ENCODE data around the gene RAB33B. TPM values are rescaled to one million over a fixed set of nuclear protein-coding genes. Genes with fewer than 3 reads are reported as not detected.

Gene RAB33B
- total and polyA plus RNA-seq, 2 donors (not counting 1 experiment from before 2014, with no cell fraction given) = 11.4 to 11.7 TPM

DNA sequence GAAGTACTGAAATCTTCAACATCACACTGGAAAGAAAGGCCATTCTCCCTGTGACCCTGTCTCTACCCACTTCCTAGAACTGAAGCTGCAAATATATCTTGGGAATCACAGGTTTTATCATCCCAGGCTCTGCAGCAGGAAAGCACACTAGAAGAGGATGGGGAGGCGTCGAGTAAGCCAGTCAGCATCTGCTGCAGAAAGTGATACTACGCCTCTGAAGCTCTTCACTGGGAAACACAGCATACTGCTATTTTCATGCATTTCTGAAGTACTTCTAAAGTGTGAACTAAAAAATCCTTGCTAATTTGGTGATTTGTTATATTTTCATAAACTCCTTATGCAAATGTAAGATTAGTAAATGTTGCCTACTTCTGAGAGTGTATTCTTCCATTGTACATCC lies 29.1 kb downstream of the RAB33B start:
- Histone ChIP-seq H3K9ac (ENCODE audit: insufficient read depth, low read length) (no peak overlapping the region), H3K27me3 (ENCODE audit: control insufficient read depth, insufficient read depth, low read length) (no peaks in the 10 kb centered on the region), H3K36me3 (ENCODE audit: control insufficient read depth, insufficient read depth, low read length) (no peaks in the 10 kb centered on the region), H3K4me3 (replicated peaks in 1 of 4; ENCODE audit: control extremely low read depth in 1 of 4, insufficient read depth in 1 of 4, low read depth in 3 of 4, low read length in 4 of 4) (no peak overlapping the region), H3K9me3 (ENCODE audit: control insufficient read depth, insufficient read depth, low read depth, low read length) (no peaks in the 10 kb centered on the region), H3K4me2 (ENCODE audit: extremely low read depth, insufficient read depth, low read length) (no peak overlapping the region), H4K20me1 (ENCODE audit: control insufficient read depth, extremely low read depth, insufficient read depth, low read length) (no peaks in the 10 kb centered on the region), H3K4me1 (ENCODE audit: control insufficient read depth, extremely low read depth, insufficient read depth, low read length) (no peaks in the 10 kb centered on the region), H3K79me2 (ENCODE audit: control insufficient read depth, insufficient read depth, low read length) (no peaks in the 10 kb centered on the region), H2AFZ (ENCODE audit: low read length) (no peak overlapping the region), H3K27ac (ENCODE audit: insufficient read depth, low read length) (no peak overlapping the region)
- DNase-seq (ENCODE audit: low read depth in 2 of 2) = no peak
- no peak for TF ChIP-seq EZH2 (IDR thresholded peaks at IDR 0.05; ENCODE audit: low read length, missing control alignments)
- no peak for TF ChIP-seq CTCF (conservative IDR thresholded peaks at IDR 0.05 in 1 of 2, IDR thresholded peaks at IDR 0.05 in 1 of 2; ENCODE audit: low read depth in 1 of 2, low read length in 2 of 2)

DNA sequence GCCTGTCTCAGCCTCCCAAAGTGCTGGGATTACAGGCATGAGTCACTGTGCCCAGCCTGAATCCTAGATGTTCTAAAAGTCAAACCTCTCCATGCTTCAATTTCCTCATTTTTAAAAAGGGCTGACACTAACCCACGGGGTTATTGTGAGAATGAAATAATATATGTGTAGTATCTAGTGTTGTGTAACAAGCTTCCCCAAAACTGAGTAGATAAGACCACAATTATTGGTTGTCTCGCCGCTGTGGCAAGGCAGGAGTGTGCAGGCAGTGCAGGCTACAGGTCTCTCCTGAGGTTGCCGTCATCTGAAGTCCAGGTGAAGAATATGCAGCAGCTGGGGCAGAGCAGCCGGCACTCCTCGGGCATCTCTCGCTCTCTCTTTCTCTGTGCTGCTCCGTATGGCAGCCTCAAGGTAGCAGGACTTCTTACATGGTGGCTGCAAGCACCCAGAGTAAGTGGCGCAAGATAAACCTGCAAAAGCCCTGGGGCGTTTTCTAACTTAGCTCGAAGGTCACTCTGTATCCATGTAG lies 30.9 kb downstream of the RAB33B start:
- no peaks in the 10 kb centered on the region for H3K27me3 ChIP-seq (ENCODE audit: control insufficient read depth, insufficient read depth, low read length)
- no peaks in the 10 kb centered on the region for H3K9me3 ChIP-seq (ENCODE audit: control insufficient read depth, insufficient read depth, low read depth, low read length)
- H4K20me1 ChIP-seq (ENCODE audit: control insufficient read depth, extremely low read depth, insufficient read depth, low read length) = no peaks in the 10 kb centered on the region
- H3K79me2 ChIP-seq (ENCODE audit: control insufficient read depth, insufficient read depth, low read length) = no peaks in the 10 kb centered on the region
- H3K9ac ChIP-seq (ENCODE audit: insufficient read depth, low read length) = no peak overlapping the region
- no peaks in the 10 kb centered on the region for H3K36me3 ChIP-seq (ENCODE audit: control insufficient read depth, insufficient read depth, low read length)
- no peak for DNase-seq (ENCODE audit: low read depth in 2 of 2)
- TF ChIP-seq CTCF (conservative IDR thresholded peaks at IDR 0.05 in 1 of 2, IDR thresholded peaks at IDR 0.05 in 1 of 2; ENCODE audit: low read depth in 1 of 2, low read length in 2 of 2) (no peak), EZH2 (IDR thresholded peaks at IDR 0.05; ENCODE audit: low read length, missing control alignments) (no peak)
- no peak overlapping the region for H3K4me3 ChIP-seq (replicated peaks in 1 of 4; ENCODE audit: control extremely low read depth in 1 of 4, insufficient read depth in 1 of 4, low read depth in 3 of 4, low read length in 4 of 4)
- no peak overlapping the region for H2AFZ ChIP-seq (ENCODE audit: low read length)
- H3K4me1 ChIP-seq (ENCODE audit: control insufficient read depth, extremely low read depth, insufficient read depth, low read length) = no peaks in the 10 kb centered on the region
- no peak overlapping the region for H3K27ac ChIP-seq (ENCODE audit: insufficient read depth, low read length)
- no peak overlapping the region for H3K4me2 ChIP-seq (ENCODE audit: extremely low read depth, insufficient read depth, low read length)

DNA sequence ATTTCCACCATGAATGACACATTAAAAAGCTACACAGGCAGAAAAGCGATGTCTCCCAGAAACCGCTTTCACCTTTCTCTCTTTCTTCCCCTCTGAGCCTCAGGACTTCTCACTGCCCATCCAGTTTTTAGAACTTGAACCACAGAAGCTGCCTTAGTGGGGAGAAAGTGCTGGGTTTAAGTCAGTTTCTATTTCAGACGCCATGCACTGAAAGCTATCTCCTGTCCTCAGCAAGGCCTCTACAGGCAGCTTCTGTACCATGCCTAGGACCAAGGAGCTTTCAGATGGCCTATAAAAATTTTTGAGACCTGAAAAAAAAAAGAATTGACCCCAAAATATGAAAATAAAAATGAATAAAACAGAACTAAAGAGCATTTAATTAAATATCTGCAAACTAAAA lies 34.5 kb downstream of the RAB33B start:
- no peaks in the 10 kb centered on the region for H3K27me3 ChIP-seq (ENCODE audit: control insufficient read depth, insufficient read depth, low read length)
- no peak overlapping the region for H3K27ac ChIP-seq (ENCODE audit: insufficient read depth, low read length)
- no peaks in the 10 kb centered on the region for H3K79me2 ChIP-seq (ENCODE audit: control insufficient read depth, insufficient read depth, low read length)
- no peaks in the 10 kb centered on the region for H3K36me3 ChIP-seq (ENCODE audit: control insufficient read depth, insufficient read depth, low read length)
- H3K9ac ChIP-seq (ENCODE audit: insufficient read depth, low read length) = no peak overlapping the region
- H4K20me1 ChIP-seq (ENCODE audit: control insufficient read depth, extremely low read depth, insufficient read depth, low read length) = no peaks in the 10 kb centered on the region
- no peak overlapping the region for H2AFZ ChIP-seq (ENCODE audit: low read length)
- DNase-seq (ENCODE audit: low read depth in 2 of 2) = no peak
- H3K4me2 ChIP-seq (ENCODE audit: extremely low read depth, insufficient read depth, low read length) = no peak overlapping the region
- H3K4me1 ChIP-seq (ENCODE audit: control insufficient read depth, extremely low read depth, insufficient read depth, low read length) = no peaks in the 10 kb centered on the region
- no peak overlapping the region for H3K4me3 ChIP-seq (replicated peaks in 1 of 4; ENCODE audit: control extremely low read depth in 1 of 4, insufficient read depth in 1 of 4, low read depth in 3 of 4, low read length in 4 of 4)
- TF ChIP-seq EZH2 (IDR thresholded peaks at IDR 0.05; ENCODE audit: low read length, missing control alignments) (no peak), CTCF (conservative IDR thresholded peaks at IDR 0.05 in 1 of 2, IDR thresholded peaks at IDR 0.05 in 1 of 2; ENCODE audit: low read depth in 1 of 2, low read length in 2 of 2) (no peak)
- no peaks in the 10 kb centered on the region for H3K9me3 ChIP-seq (ENCODE audit: control insufficient read depth, insufficient read depth, low read depth, low read length)
